K562 (cell line): ENCODE measurements around the gene MYO1D. TPM values are rescaled to one million over a fixed set of nuclear protein-coding genes. Genes with fewer than 3 reads are reported as not detected.

Experiments
- ATAC-seq: fragments of 200-7000 bp; cut with Tn5 transposase; 3 replicates; pipeline ENCODE4 v1.9.1; 2020; ENCODE audit warnings: moderate library complexity
- BruUV-seq: library from RNA; stranded (reverse); fragments of 400-500 nt; replicated peaks from 2 replicates; lab custom pipeline; 2021; lab: Mats Ljungman, UMichigan
- CTCF ChIA-PET: fragments of 300-600 bp; formaldehyde crosslinking; extraction: SDS; loops from one replicate; lab custom pipeline; 2021; ENCODE audit warnings: low intra/inter-chr PET ratio; lab: Yijun Ruan, JAX
- POLR2A ChIA-PET: fragments of 300-600, 350-650 bp; sonication (Branson Sonifier 250); formaldehyde crosslinking; extraction: SDS; loops from one replicate; lab custom pipeline; 2021; ENCODE audit warnings: antibody characterized with exemption, inconsistent platforms; lab: Yijun Ruan, JAX
- DNase-seq, 4 experiments: peaks; one replicate each; pipeline versions ENCODE4 v3.0.0 to v3.0.0-alpha.2; 2011 to 2018; ENCODE audit warnings: low spot score in 3 of 4, mixed read lengths in 3 of 4; ENCODE audit errors: extremely low read depth in 1 of 4
- FAIRE-seq: peaks from 2 replicates; lab custom pipeline; 2011; peaks lifted over from hg19 to GRCh38; lab: Jason Lieb, UNC
- H2AFZ ChIP-seq: 2 replicates; pipeline ENCODE4 v1.6.0; 2011; ENCODE audit warnings: low read depth, low read length, control low read depth, inconsistent platforms
- H3K27ac ChIP-seq: fragments of 200-600 bp; 3 replicates; pipeline ENCODE4 v1.8.0; 2011; ENCODE audit warnings: low read depth, mild to moderate bottlenecking, control low read depth, inconsistent platforms, low read length, moderate library complexity, mixed read lengths; ENCODE audit errors: extremely low read depth
- H3K27me3 ChIP-seq, 2 experiments: fragments of 300-600 bp in 1 of 2; 2 replicates in 1 of 2; 3 replicates in 1 of 2; pipeline versions ENCODE4 v1.6.0 to v1.8.0; 2011; ENCODE audit warnings: inconsistent platforms in 2 of 2, low read length in 2 of 2, mild to moderate bottlenecking in 1 of 2, mixed read lengths in 1 of 2, moderate library complexity in 1 of 2; ENCODE audit not compliant: control insufficient read depth in 2 of 2, insufficient read depth in 2 of 2
- H3K36me3 ChIP-seq: fragments of 300-600 bp; 3 replicates; pipeline ENCODE4 v1.8.0; 2011; ENCODE audit warnings: mild to moderate bottlenecking, low read length, inconsistent platforms; ENCODE audit not compliant: control insufficient read depth, insufficient read depth
- H3K4me1 ChIP-seq, 2 experiments: fragments of 200-600 bp in 1 of 2; replicated peaks in 1 of 2; 2 replicates in 1 of 2; 3 replicates in 1 of 2; pipeline versions ENCODE4 v1.5.1 to v1.8.0; 2011; ENCODE audit warnings: inconsistent platforms in 2 of 2, low read length in 2 of 2, mild to moderate bottlenecking in 1 of 2, mixed read lengths in 1 of 2, moderate library complexity in 1 of 2; ENCODE audit not compliant: control insufficient read depth in 2 of 2, insufficient read depth in 2 of 2
- H3K4me2 ChIP-seq: 2 replicates; pipeline ENCODE4 v1.6.1; 2011; ENCODE audit warnings: low read length, control low read depth, inconsistent platforms, mixed read lengths; ENCODE audit not compliant: insufficient read depth
- H3K4me3 ChIP-seq: fragments of 200-600 bp; sonication (generic), shearing (Covaris generic); 2 replicates; pipeline ENCODE4 v1.5.1; 2016; ENCODE audit warnings: control low read depth, inconsistent platforms
- H3K79me2 ChIP-seq: fragments of 200-600 bp; 3 replicates; pipeline ENCODE4 v1.8.0; 2011; ENCODE audit warnings: low read length, inconsistent platforms; ENCODE audit not compliant: control insufficient read depth, insufficient read depth
- H3K9ac ChIP-seq, 2 experiments: 2 replicates each; pipeline versions ENCODE4 v1.6.0 to v1.6.1; 2011; ENCODE audit warnings: low read depth in 2 of 2, low read length in 2 of 2, control low read depth in 1 of 2, inconsistent platforms in 1 of 2, mild to moderate bottlenecking in 1 of 2, mixed read lengths in 1 of 2; ENCODE audit not compliant: insufficient read depth in 1 of 2
- H3K9me1 ChIP-seq: one replicate; pipeline ENCODE4 v1.6.0; 2011; ENCODE audit warnings: inconsistent platforms, mild to moderate bottlenecking, low read length, moderate library complexity; ENCODE audit not compliant: control insufficient read depth, insufficient read depth
- H3K9me3 ChIP-seq: replicated peaks from 2 replicates; pipeline ENCODE4 v1.5.1; 2011; ENCODE audit warnings: low read depth, low read length, inconsistent platforms; ENCODE audit not compliant: control insufficient read depth, insufficient read depth
- H4K20me1 ChIP-seq: replicated peaks from 2 replicates; pipeline ENCODE4 v1.6.1; 2011; ENCODE audit warnings: low read length, inconsistent platforms, mixed read lengths; ENCODE audit not compliant: control insufficient read depth, insufficient read depth
- ETV1 ChIP-seq: fragments of 450-650 bp; conservative IDR thresholded peaks from 2 replicates; pipeline ENCODE4 v1.6.1; 2016; ENCODE audit warnings: missing genetic modification characterization, control low read depth, low read depth, missing compliant biosample characterization
- FOXJ2 ChIP-seq: fragments of 200-800 bp; sonication (Bioruptor generic); IDR thresholded peaks from 2 replicates; pipeline ENCODE4 v1.6.1; 2016; ENCODE audit warnings: missing genetic modification characterization, missing compliant biosample characterization
- FOXO4 ChIP-seq: fragments of 450-650 bp; formaldehyde crosslinking; IDR thresholded peaks from 2 replicates; pipeline ENCODE4 v1.4.0; 2020; ENCODE audit warnings: mild to moderate bottlenecking, moderate library complexity
- FUS ChIP-seq: fragments of 200-400 bp; formaldehyde crosslinking; optimal IDR thresholded peaks from 2 replicates; pipeline ENCODE3; 2017; ENCODE audit warnings: low read depth, low read length
- HMGN3 ChIP-seq: IDR thresholded peaks from 2 replicates; pipeline ENCODE4 v1.6.1; 2011; ENCODE audit warnings: borderline replicate concordance, low read depth, mild to moderate bottlenecking, mixed read lengths, low read length; ENCODE audit not compliant: insufficient read length; ENCODE audit errors: extremely low read depth
- KLF13 ChIP-seq: fragments of 450-650 bp; IDR thresholded peaks from 2 replicates; pipeline ENCODE4 v1.6.1; 2016; ENCODE audit warnings: missing genetic modification characterization, low read depth, mild to moderate bottlenecking, missing compliant biosample characterization, moderate library complexity, borderline replicate concordance
- L3MBTL2 ChIP-seq: fragments of 450-650 bp; IDR thresholded peaks from 2 replicates; pipeline ENCODE4 v1.6.1; 2016; ENCODE audit warnings: mild to moderate bottlenecking, moderate library complexity
- MCM3 ChIP-seq: fragments of 450-650 bp; IDR thresholded peaks from 2 replicates; pipeline ENCODE4 v1.6.1; 2016
- SMAD1 ChIP-seq: fragments of 150-350 bp; IDR thresholded peaks from 2 replicates; pipeline ENCODE4 v1.6.1; 2014; ENCODE audit warnings: low read length, low read depth; ENCODE audit not compliant: partially characterized antibody
- SRF ChIP-seq, 2 experiments: fragments of 250-450, 450-650 bp in 1 of 2; sonication (Bioruptor Pico) in 1 of 2; sonication (generic) in 1 of 2; formaldehyde crosslinking; IDR thresholded peaks; 2 replicates each; pipeline versions ENCODE4 v1.5.0 to v1.5.1; 2020 to 2022; ENCODE audit warnings: mild to moderate bottlenecking in 1 of 2, missing genetic modification reagents in 1 of 2
- SRSF9 ChIP-seq: fragments of 200-400 bp; formaldehyde crosslinking; IDR thresholded peaks from 2 replicates; pipeline ENCODE4 v1.6.1; 2017; ENCODE audit warnings: low read depth, low read length, borderline replicate concordance
- ZNF24 ChIP-seq: fragments of 450-650 bp; IDR thresholded peaks from 2 replicates; pipeline ENCODE4 v1.6.1; 2016
- ZNF79 ChIP-seq: fragments of 250-450 bp; sonication (Bioruptor Pico); IDR thresholded peaks from 2 replicates; pipeline ENCODE4 v1.4.0; 2020; ENCODE audit warnings: low read depth, mild to moderate bottlenecking, moderate library complexity
- WGBS: fragments of 100-300 bp; shearing (Covaris generic); methylation state at CpG from one replicate; pipeline ENCODE4 v1.1.6; 2016; ENCODE audit warnings: low coverage, mixed read lengths; ENCODE audit not compliant: insufficient coverage; ENCODE audit errors: missing lambda C conversion rate; 5-methylcytosine and 5-hydroxymethylcytosine counted together
- in situ Hi-C: fragments of 300-500 bp; cut with MboI; formaldehyde crosslinking; loops from 4 replicates; pipeline ENCODE4 v1.15.0; 2018; ENCODE audit warnings: inconsistent platforms, mixed read lengths
- intact Hi-C: fragments of 100-400 bp; cut with micrococcal nuclease; formaldehyde crosslinking; loops from 2 replicates; pipeline ENCODE4 v1.14.2; 2022
- polyA plus RNA-seq, 8 experiments: library from polyadenylated mRNA; depleted of rRNA in 4 of 8; stranded (reverse) in 5 of 8; unstranded in 3 of 8; fragments of >200 nt; fragmentation: Nextera tagmentation in 2 of 8; fragmentation: Illumina TruSeq in 1 of 8; extraction: Ambion mirVana in 2 of 8; extraction: Trizol in 1 of 8; gene quantifications; 2 replicates each; pipeline versions ENCODE4 v1.2.1 to v1.2.3, GENCODE V29; 2011 to 2014; ENCODE audit warnings: inconsistent platforms in 1 of 8, missing spikeins in 1 of 8
- total RNA-seq, 7 experiments: library from RNA; depleted of rRNA in 6 of 7; stranded (reverse); fragments of >200 nt in 6 of 7; fragmentation: Illumina TruSeq in 2 of 7; extraction: Trizol in 2 of 7; gene quantifications; 2 replicates each; pipeline versions ENCODE4 v1.2.1 to v1.2.3, GENCODE V29; 2011 to 2021; ENCODE audit warnings: low replicate concordance in 1 of 7
- TF ChIP-seq, protein P1 (sequence below), 2 experiments: fragments of 450-650 bp; IDR thresholded peaks; 2 replicates each; pipeline ENCODE4 v1.6.1; 2018; ENCODE audit warnings: mild to moderate bottlenecking in 2 of 2, low read depth in 1 of 2; ENCODE audit not compliant: partially characterized antibody in 2 of 2
- TF ChIP-seq, protein P2 (sequence below): fragments of 450-650 bp; formaldehyde crosslinking; IDR thresholded peaks from 2 replicates; pipeline ENCODE4 v1.4.0; 2022; ENCODE audit warnings: mild to moderate bottlenecking, moderate library complexity
- TF ChIP-seq, protein P3 (sequence below), 2 experiments: fragments of 250-450 bp in 1 of 2; fragments of 450-650 bp in 1 of 2; sonication (Bioruptor Pico) in 1 of 2; IDR thresholded peaks; 2 replicates each; pipeline versions ENCODE4 v1.6.1 to v1.8.0; 2016 to 2021; ENCODE audit warnings: mild to moderate bottlenecking in 2 of 2, moderate library complexity in 2 of 2, missing compliant biosample characterization in 1 of 2, missing genetic modification characterization in 1 of 2

The MYO1D gene
- total and polyA plus RNA-seq, 9 of the 15 experiments (the other 6 are each of a cell fraction or from before 2014, with no cell fraction given) = 2.1 to 71.2 (median 45.4) TPM

GRCh38 chr17:32747856-32748255, 129.1 kb downstream of the MYO1D start:
- no peaks in the 10 kb centered on the region for H3K79me2 ChIP-seq
- H3K4me1 ChIP-seq = no peaks in the 10 kb centered on the region
- H3K4me3 ChIP-seq = no peak overlapping the region
- ChIA-PET POLR2A (no interaction called here), CTCF (no interaction called here)
- H2AFZ ChIP-seq = no peak overlapping the region
- no peak overlapping the region for H3K9ac ChIP-seq
- FAIRE-seq (no peak), ATAC-seq (no peak), DNase-seq (no peak)
- H3K36me3 ChIP-seq = peaks cover 33% of the 10 kb centered on the region
- H3K9me1 ChIP-seq = no peaks in the 10 kb centered on the region
- intact Hi-C loops = no loop called here
- H3K9me3 ChIP-seq = no peaks in the 10 kb centered on the region
- H3K27me3 ChIP-seq = no peaks in the 10 kb centered on the region
- H3K4me2 ChIP-seq = no peak overlapping the region
- in situ Hi-C loops = no loop called here
- no peak for TF ChIP-seq KLF13
- TF ChIP-seq, protein P1, sequence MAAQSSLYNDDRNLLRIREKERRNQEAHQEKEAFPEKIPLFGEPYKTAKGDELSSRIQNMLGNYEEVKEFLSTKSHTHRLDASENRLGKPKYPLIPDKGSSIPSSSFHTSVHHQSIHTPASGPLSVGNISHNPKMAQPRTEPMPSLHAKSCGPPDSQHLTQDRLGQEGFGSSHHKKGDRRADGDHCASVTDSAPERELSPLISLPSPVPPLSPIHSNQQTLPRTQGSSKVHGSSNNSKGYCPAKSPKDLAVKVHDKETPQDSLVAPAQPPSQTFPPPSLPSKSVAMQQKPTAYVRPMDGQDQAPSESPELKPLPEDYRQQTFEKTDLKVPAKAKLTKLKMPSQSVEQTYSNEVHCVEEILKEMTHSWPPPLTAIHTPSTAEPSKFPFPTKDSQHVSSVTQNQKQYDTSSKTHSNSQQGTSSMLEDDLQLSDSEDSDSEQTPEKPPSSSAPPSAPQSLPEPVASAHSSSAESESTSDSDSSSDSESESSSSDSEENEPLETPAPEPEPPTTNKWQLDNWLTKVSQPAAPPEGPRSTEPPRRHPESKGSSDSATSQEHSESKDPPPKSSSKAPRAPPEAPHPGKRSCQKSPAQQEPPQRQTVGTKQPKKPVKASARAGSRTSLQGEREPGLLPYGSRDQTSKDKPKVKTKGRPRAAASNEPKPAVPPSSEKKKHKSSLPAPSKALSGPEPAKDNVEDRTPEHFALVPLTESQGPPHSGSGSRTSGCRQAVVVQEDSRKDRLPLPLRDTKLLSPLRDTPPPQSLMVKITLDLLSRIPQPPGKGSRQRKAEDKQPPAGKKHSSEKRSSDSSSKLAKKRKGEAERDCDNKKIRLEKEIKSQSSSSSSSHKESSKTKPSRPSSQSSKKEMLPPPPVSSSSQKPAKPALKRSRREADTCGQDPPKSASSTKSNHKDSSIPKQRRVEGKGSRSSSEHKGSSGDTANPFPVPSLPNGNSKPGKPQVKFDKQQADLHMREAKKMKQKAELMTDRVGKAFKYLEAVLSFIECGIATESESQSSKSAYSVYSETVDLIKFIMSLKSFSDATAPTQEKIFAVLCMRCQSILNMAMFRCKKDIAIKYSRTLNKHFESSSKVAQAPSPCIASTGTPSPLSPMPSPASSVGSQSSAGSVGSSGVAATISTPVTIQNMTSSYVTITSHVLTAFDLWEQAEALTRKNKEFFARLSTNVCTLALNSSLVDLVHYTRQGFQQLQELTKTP (IDR thresholded peaks at IDR 0.05; ENCODE audit: low read depth in 1 of 2, partially characterized antibody in 2 of 2) = no peak
- TF ChIP-seq L3MBTL2 = no peak
- TF ChIP-seq FUS = no peak
- no peak for TF ChIP-seq SRF (CRISPR knock-in tag; IDR thresholded peaks at IDR 0.05)
- no peak for TF ChIP-seq SMAD1
- TF ChIP-seq HMGN3 = no peak
- TF ChIP-seq ZNF79 (CRISPR knock-in tag) = no peak
- no peak for TF ChIP-seq MCM3
- no peak for TF ChIP-seq ETV1 (tag)
- TF ChIP-seq SRSF9 = no peak
- no peak for TF ChIP-seq ZNF24
- no peak for TF ChIP-seq FOXO4 (CRISPR knock-in tag)
- TF ChIP-seq FOXJ2 (tag) = no peak
- TF ChIP-seq, protein P2, sequence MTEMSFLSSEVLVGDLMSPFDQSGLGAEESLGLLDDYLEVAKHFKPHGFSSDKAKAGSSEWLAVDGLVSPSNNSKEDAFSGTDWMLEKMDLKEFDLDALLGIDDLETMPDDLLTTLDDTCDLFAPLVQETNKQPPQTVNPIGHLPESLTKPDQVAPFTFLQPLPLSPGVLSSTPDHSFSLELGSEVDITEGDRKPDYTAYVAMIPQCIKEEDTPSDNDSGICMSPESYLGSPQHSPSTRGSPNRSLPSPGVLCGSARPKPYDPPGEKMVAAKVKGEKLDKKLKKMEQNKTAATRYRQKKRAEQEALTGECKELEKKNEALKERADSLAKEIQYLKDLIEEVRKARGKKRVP (CRISPR knock-in tag) = no peak
- TF ChIP-seq, protein P3, sequence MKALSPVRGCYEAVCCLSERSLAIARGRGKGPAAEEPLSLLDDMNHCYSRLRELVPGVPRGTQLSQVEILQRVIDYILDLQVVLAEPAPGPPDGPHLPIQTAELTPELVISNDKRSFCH (CRISPR knock-in tag; IDR thresholded peaks at IDR 0.05) = no peak
- TF ChIP-seq, protein P3 (tag; IDR thresholded peaks at IDR 0.05) = no peak
- no TSS peak for BruUV-seq
- WGBS = 69% methylated on average over 2 of the region's 2 CpGs
- H4K20me1 ChIP-seq = no peaks in the 10 kb centered on the region
- H3K27ac ChIP-seq = no peak overlapping the region
